Measurements from ENCODE around the gene CCDC63.

The CCDC63 gene

GRCh38 chr12:110826592-110827200 is 20.1 kb upstream of the CCDC63 start:
- Histone ChIP-seq H3K4me3 (replicated peaks; ENCODE audit: insufficient read depth, low read length) (peak overlapping the region; percentile 32), H3K27me3 (ENCODE audit: insufficient read depth, poor library complexity, severe bottlenecking) (no peaks in the 10 kb centered on the region), H3K27ac (replicated peaks) (no peak overlapping the region)
- no peak for TF ChIP-seq REST (IDR thresholded peaks at IDR 0.05; ENCODE audit: insufficient replicate concordance, low read depth)
- TF ChIP-seq CTCF (IDR thresholded peaks at IDR 0.05; ENCODE audit: insufficient read depth, low read length): peak; percentile 84
- TF ChIP-seq POLR2AphosphoS5 (IDR thresholded peaks at IDR 0.05; ENCODE audit: low read depth): no peak
- no peak for TF ChIP-seq SPI1 (IDR thresholded peaks at IDR 0.05; ENCODE audit: borderline replicate concordance, low read depth)
- DNase-seq (ENCODE audit: low read depth in 1 of 2, low spot score in 1 of 2): peak; percentile 78 to 90

GRCh38 chr12:110829308-110829707 is 17.5 kb upstream of the CCDC63 start:
- DNase-seq (ENCODE audit: low read depth in 1 of 2, low spot score in 1 of 2): no peak
- TF ChIP-seq REST (IDR thresholded peaks at IDR 0.05; ENCODE audit: insufficient replicate concordance, low read depth): no peak
- TF ChIP-seq GABPA (IDR thresholded peaks at IDR 0.05; ENCODE audit: low read depth): no peak
- no peak for TF ChIP-seq POLR2AphosphoS5 (IDR thresholded peaks at IDR 0.05; ENCODE audit: low read depth)
- TF ChIP-seq CTCF (IDR thresholded peaks at IDR 0.05; ENCODE audit: insufficient read depth, low read length): no peak
- TF ChIP-seq SPI1 (IDR thresholded peaks at IDR 0.05; ENCODE audit: borderline replicate concordance, low read depth): no peak
- no peaks in the 10 kb centered on the region for H3K27me3 ChIP-seq (ENCODE audit: insufficient read depth, poor library complexity, severe bottlenecking)
- no peak overlapping the region for H3K4me3 ChIP-seq (replicated peaks; ENCODE audit: insufficient read depth, low read length)
- no peak overlapping the region for H3K27ac ChIP-seq (replicated peaks)

GRCh38 chr12:110836291-110836690 is 10.5 kb upstream of the CCDC63 start:
- Histone ChIP-seq H3K27ac (replicated peaks) (no peak overlapping the region), H3K4me3 (replicated peaks; ENCODE audit: insufficient read depth, low read length) (no peak overlapping the region), H3K27me3 (ENCODE audit: insufficient read depth, poor library complexity, severe bottlenecking) (no peaks in the 10 kb centered on the region)
- no peak for TF ChIP-seq CTCF (IDR thresholded peaks at IDR 0.05; ENCODE audit: insufficient read depth, low read length)
- no peak for TF ChIP-seq REST (IDR thresholded peaks at IDR 0.05; ENCODE audit: insufficient replicate concordance, low read depth)
- no peak for TF ChIP-seq GABPA (IDR thresholded peaks at IDR 0.05; ENCODE audit: low read depth)
- TF ChIP-seq POLR2AphosphoS5 (IDR thresholded peaks at IDR 0.05; ENCODE audit: low read depth): no peak
- TF ChIP-seq SPI1 (IDR thresholded peaks at IDR 0.05; ENCODE audit: borderline replicate concordance, low read depth): no peak
- DNase-seq (ENCODE audit: low read depth in 1 of 2, low spot score in 1 of 2): no peak

Measured in HL-60 (cell line).